Neuronal stem cell (in vitro differentiated cells): ENCODE data around the gene PARD3.

Experiments used
- DNase-seq: peaks from one replicate; pipeline ENCODE4 v3.0.0-alpha.2; 2013; ENCODE audit warnings: low spot score
- H2AFZ ChIP-seq: one replicate; pipeline ENCODE4 v1.6.1; 2013; ENCODE audit warnings: mild to moderate bottlenecking, low read length, inconsistent platforms
- H2AK5ac ChIP-seq: 2 replicates; pipeline ENCODE4 v1.6.1; 2013; ENCODE audit warnings: low read depth, mild to moderate bottlenecking, inconsistent platforms, low read length, moderate library complexity, mixed read lengths
- H2BK120ac ChIP-seq: 2 replicates; pipeline ENCODE4 v1.6.1; 2013; ENCODE audit warnings: low read depth, mild to moderate bottlenecking, inconsistent platforms, low read length, moderate library complexity, mixed read lengths
- H2BK12ac ChIP-seq: one replicate; pipeline ENCODE4 v1.6.1; 2013; ENCODE audit warnings: low read length, inconsistent platforms
- H2BK15ac ChIP-seq: 2 replicates; pipeline ENCODE4 v1.6.1; 2013; ENCODE audit warnings: mild to moderate bottlenecking, low read length, inconsistent platforms, mixed read lengths
- H2BK5ac ChIP-seq: one replicate; pipeline ENCODE4 v1.6.1; 2013; ENCODE audit warnings: inconsistent platforms, mild to moderate bottlenecking, low read length, moderate library complexity
- H3K14ac ChIP-seq: one replicate; pipeline ENCODE4 v1.6.1; 2013; ENCODE audit warnings: low read length, inconsistent platforms
- H3K18ac ChIP-seq: 2 replicates; pipeline ENCODE4 v1.6.1; 2013; ENCODE audit warnings: low read length, inconsistent platforms
- H3K23ac ChIP-seq: 2 replicates; pipeline ENCODE4 v1.6.1; 2013; ENCODE audit warnings: low read depth, mild to moderate bottlenecking, mixed read lengths, low read length, inconsistent platforms; ENCODE audit not compliant: poor library complexity
- H3K27ac ChIP-seq: replicated peaks from 3 replicates; pipeline ENCODE4 v1.5.1; 2013; ENCODE audit warnings: low read length, inconsistent platforms
- H3K27me3 ChIP-seq, 3 experiments: 2 replicates each; pipeline ENCODE4 v1.6.1; 2013; ENCODE audit warnings: low read length in 3 of 3, mild to moderate bottlenecking in 2 of 3, inconsistent platforms in 1 of 3, low read depth in 1 of 3, mixed read lengths in 1 of 3, moderate library complexity in 1 of 3; ENCODE audit not compliant: control insufficient read depth in 3 of 3, insufficient read depth in 3 of 3
- H3K36me3 ChIP-seq, 2 donors: replicated peaks in 1 of 2; 2 replicates each; pipeline ENCODE4 v1.6.1; 2013; ENCODE audit warnings: low read length in 2 of 2; ENCODE audit not compliant: control insufficient read depth in 2 of 2, insufficient read depth in 2 of 2
- H3K4ac ChIP-seq: 2 replicates; pipeline ENCODE4 v1.6.1; 2013; ENCODE audit warnings: inconsistent platforms, mild to moderate bottlenecking, low read length, moderate library complexity
- H3K4me1 ChIP-seq, 2 donors: 1 replicate in 1 of 2; 2 replicates in 1 of 2; pipeline ENCODE4 v1.6.1; 2013; ENCODE audit warnings: low read length in 2 of 2, low read depth in 1 of 2; ENCODE audit not compliant: control insufficient read depth in 2 of 2, insufficient read depth in 1 of 2
- H3K4me2 ChIP-seq: one replicate; pipeline ENCODE4 v1.6.1; 2013; ENCODE audit warnings: mild to moderate bottlenecking, low read length, inconsistent platforms; ENCODE audit not compliant: insufficient read depth, poor library complexity, severe bottlenecking
- H3K4me3 ChIP-seq, 2 donors: 2 replicates each; pipeline ENCODE4 v1.5.1; 2013; ENCODE audit warnings: low read length in 2 of 2, mild to moderate bottlenecking in 2 of 2, inconsistent platforms in 1 of 2, moderate library complexity in 1 of 2
- H3K79me1 ChIP-seq: one replicate; pipeline ENCODE4 v1.6.1; 2013; ENCODE audit warnings: low read depth, mild to moderate bottlenecking, inconsistent platforms, low read length, moderate library complexity
- H3K9ac ChIP-seq: one replicate; pipeline ENCODE4 v1.6.1; 2013; ENCODE audit warnings: mild to moderate bottlenecking, low read depth, low read length, inconsistent platforms; ENCODE audit not compliant: poor library complexity
- H3K9me3 ChIP-seq, 2 donors: replicated peaks in 1 of 2; 2 replicates each; pipeline versions ENCODE3 to v1.6.1; 2013; ENCODE audit warnings: low read length in 2 of 2, mild to moderate bottlenecking in 2 of 2, inconsistent platforms in 1 of 2, low read depth in 1 of 2, mixed read lengths in 1 of 2, moderate library complexity in 1 of 2; ENCODE audit not compliant: control insufficient read depth in 2 of 2, insufficient read depth in 1 of 2
- H4K8ac ChIP-seq: one replicate; pipeline ENCODE4 v1.6.1; 2013; ENCODE audit warnings: low read depth, mild to moderate bottlenecking, inconsistent platforms, low read length, moderate library complexity
- H4K91ac ChIP-seq: one replicate; pipeline ENCODE4 v1.6.1; 2013; ENCODE audit warnings: low read length, low read depth, mild to moderate bottlenecking, inconsistent platforms; ENCODE audit not compliant: poor library complexity
- WGBS, 2 donors: extraction: QIAGEN DNeasy Blood & Tissue Kit; methylation state at CpG; one replicate each; pipeline ENCODE4 v1.1.7; 2013; ENCODE audit warnings: missing lambda C conversion rate in 2 of 2, mixed read lengths in 1 of 2; ENCODE audit not compliant: insufficient read length in 2 of 2, insufficient replicate concordance in 1 of 2; ENCODE audit errors: extremely low coverage in 2 of 2; 5-methylcytosine and 5-hydroxymethylcytosine counted together

The PARD3 gene

DNA sequence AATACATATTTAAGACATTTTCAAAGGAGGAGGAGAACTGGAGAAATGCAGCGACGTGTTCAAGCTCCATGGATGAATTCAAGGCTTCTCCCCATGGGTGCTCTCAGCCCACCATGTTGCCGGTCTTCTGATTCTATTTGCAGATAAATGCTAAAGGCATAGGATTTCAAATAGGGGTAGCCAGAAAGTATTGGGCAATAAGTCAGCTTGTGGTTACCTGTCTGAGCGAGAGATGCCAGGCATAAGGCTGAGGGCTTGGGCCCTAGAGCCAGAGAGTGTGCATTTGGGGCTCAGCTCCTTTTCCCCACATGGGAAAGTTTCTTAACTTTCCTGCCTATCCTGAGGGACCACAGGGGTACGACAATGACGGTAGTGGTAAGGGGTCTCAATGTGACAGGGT lies 180.0 kb downstream of the PARD3 start:
- no peak overlapping the region for H3K27ac ChIP-seq
- H3K18ac ChIP-seq, result no peak overlapping the region
- no peak overlapping the region for H4K8ac ChIP-seq
- no peak overlapping the region for H2BK12ac ChIP-seq
- DNase-seq, result no peak
- no peaks in the 10 kb centered on the region for H3K27me3 ChIP-seq
- peaks cover 9 to 22% of the 10 kb centered on the region in 2 donors for H3K4me1 ChIP-seq
- no peak overlapping the region for H2BK5ac ChIP-seq
- H3K4me2 ChIP-seq, result no peak overlapping the region
- H3K4ac ChIP-seq, result no peak overlapping the region
- no peak overlapping the region for H3K14ac ChIP-seq
- no CpG with 5 or more reads among the region's 6 CpGs for WGBS, 2 donors
- H2AFZ ChIP-seq, result no peak overlapping the region
- no peak overlapping the region for H2BK120ac ChIP-seq
- no peak overlapping the region for H3K9ac ChIP-seq
- H2BK15ac ChIP-seq, result no peak overlapping the region
- H3K23ac ChIP-seq, result no peak overlapping the region
- H2AK5ac ChIP-seq, result no peak overlapping the region
- H3K79me1 ChIP-seq, result peaks cover 4% of the 10 kb centered on the region
- no peaks in the 10 kb centered on the region for H3K36me3 ChIP-seq
- no peaks in the 10 kb centered on the region for H3K9me3 ChIP-seq
- H3K4me3 ChIP-seq, result no peak overlapping the region
- no peak overlapping the region for H4K91ac ChIP-seq

DNA sequence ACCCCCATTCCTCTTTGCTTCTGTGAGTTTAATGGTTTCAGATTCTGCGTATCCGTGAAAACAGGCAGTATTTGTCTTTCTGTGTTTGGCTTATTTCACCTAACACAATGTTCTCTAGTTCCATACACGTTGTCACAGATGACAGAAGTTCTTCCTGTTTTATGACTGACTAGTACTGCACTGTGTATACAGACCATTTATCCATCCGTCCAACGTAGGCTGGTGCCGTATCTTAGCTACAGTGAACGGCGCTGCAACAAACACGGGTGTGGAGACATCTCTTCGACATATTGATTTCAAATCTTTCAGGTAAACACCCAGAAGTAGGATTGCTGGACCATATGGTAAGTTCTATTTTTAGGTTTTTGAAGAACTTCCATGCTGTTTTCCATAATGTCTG lies 181.7 kb downstream of the PARD3 start:
- Histone ChIP-seq H2AK5ac (no peak overlapping the region), H3K4me2 (no peak overlapping the region), H3K27ac (no peak overlapping the region), H2BK120ac (no peak overlapping the region), H3K79me1 (peaks cover 4% of the 10 kb centered on the region), H2BK12ac (no peak overlapping the region), H3K27me3 (no peaks in the 10 kb centered on the region), H4K8ac (no peak overlapping the region), H4K91ac (no peak overlapping the region), H3K4ac (no peak overlapping the region), H2BK5ac (no peak overlapping the region), H3K4me1 (peaks cover 9 to 24% of the 10 kb centered on the region in 2 donors), H3K36me3 (no peaks in the 10 kb centered on the region), H3K9me3 (no peaks in the 10 kb centered on the region), H3K9ac (no peak overlapping the region), H3K23ac (no peak overlapping the region), H3K14ac (no peak overlapping the region), H3K4me3 (no peak overlapping the region), H2AFZ (no peak overlapping the region), H3K18ac (no peak overlapping the region), H2BK15ac (no peak overlapping the region)
- DNase-seq, result no peak
- WGBS, 2 donors, result no CpG with 5 or more reads among the region's 10 CpGs

DNA sequence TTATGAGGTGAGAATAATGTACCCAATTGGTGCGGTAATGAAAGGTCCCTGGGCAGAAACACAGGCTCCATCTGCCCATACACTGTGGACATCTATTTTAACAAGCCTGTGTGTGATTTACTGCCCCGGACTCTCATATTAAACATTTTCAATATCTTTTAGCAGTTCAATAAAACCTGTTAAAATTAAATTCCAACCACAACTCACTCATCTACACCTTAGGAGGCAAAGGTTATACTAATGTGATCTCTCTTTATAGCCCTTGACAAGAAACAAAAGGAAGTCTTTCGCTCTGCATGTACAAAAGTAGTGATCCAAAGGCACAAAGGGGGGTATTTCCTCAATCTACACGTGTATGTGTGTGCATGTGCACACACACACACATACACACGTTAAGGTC lies 186.0 kb downstream of the PARD3 start:
- H3K4me2 ChIP-seq, result no peak overlapping the region
- no peaks in the 10 kb centered on the region for H3K79me1 ChIP-seq
- no peak overlapping the region for H2BK15ac ChIP-seq
- H2AK5ac ChIP-seq, result no peak overlapping the region
- no peaks in the 10 kb centered on the region for H3K27me3 ChIP-seq
- H2BK12ac ChIP-seq, result no peak overlapping the region
- H3K18ac ChIP-seq, result no peak overlapping the region
- no peak overlapping the region for H2AFZ ChIP-seq
- H2BK120ac ChIP-seq, result no peak overlapping the region
- no CpG with 5 or more reads among the region's 5 CpGs for WGBS, 2 donors
- H3K4ac ChIP-seq, result no peak overlapping the region
- H3K23ac ChIP-seq, result no peak overlapping the region
- H2BK5ac ChIP-seq, result no peak overlapping the region
- no peaks in the 10 kb centered on the region for H3K9me3 ChIP-seq
- H3K14ac ChIP-seq, result no peak overlapping the region
- H4K91ac ChIP-seq, result no peak overlapping the region
- no peak for DNase-seq
- H3K27ac ChIP-seq, result no peak overlapping the region
- no peak overlapping the region for H4K8ac ChIP-seq
- no peaks in the 10 kb centered on the region for H3K36me3 ChIP-seq
- H3K9ac ChIP-seq, result no peak overlapping the region
- peaks cover 3 to 4% of the 10 kb centered on the region in 2 donors for H3K4me1 ChIP-seq
- H3K4me3 ChIP-seq, result no peak overlapping the region

DNA sequence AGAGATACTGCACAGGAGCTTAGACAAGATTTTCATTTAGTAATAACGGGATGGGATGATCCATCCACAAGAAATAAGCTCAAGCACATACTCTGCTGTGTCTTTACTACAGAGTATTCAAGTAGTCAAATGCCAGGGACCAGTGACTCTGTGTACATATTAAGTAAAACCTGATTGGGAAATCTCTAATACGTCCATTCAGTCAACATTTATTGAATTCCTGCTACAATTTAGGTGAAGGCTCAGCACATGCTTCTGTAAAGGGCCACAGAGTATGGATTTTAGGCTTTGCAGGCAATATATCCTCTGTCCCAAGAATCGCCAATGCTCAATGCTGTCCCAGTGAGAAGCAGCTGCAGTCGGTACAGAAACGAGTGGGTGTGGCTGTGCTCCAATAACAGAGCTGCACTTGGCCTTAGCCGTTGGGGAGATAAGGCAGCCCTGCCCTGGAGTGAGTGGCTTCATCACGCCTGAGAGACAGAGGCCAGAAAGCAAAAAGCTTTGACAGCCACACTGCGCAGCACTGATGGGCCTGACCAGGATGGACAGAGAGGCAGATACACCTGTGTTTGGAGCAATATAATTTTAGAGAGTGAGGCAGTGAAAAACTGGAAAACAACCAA lies 186.8 kb downstream of the PARD3 start:
- no CpG with 5 or more reads among the region's 8 CpGs for WGBS, 2 donors
- H3K79me1 ChIP-seq, result no peaks in the 10 kb centered on the region
- H3K4me3 ChIP-seq, result no peak overlapping the region

More for the DNA sequence above, 186.8 kb downstream of the PARD3 start:
- Histone ChIP-seq H3K27ac (no peak overlapping the region), H4K8ac (no peak overlapping the region), H2BK12ac (no peak overlapping the region), H3K9ac (no peak overlapping the region), H2BK5ac (no peak overlapping the region), H2AK5ac (no peak overlapping the region), H3K27me3 (no peaks in the 10 kb centered on the region), H2BK15ac (no peak overlapping the region), H3K14ac (no peak overlapping the region), H3K4me1 (peaks cover 3 to 4% of the 10 kb centered on the region in 2 donors), H3K18ac (no peak overlapping the region), H3K23ac (no peak overlapping the region), H3K9me3 (no peaks in the 10 kb centered on the region), H3K4me2 (no peak overlapping the region), H2BK120ac (no peak overlapping the region), H3K4ac (no peak overlapping the region), H2AFZ (no peak overlapping the region), H3K36me3 (no peaks in the 10 kb centered on the region), H4K91ac (no peak overlapping the region)
- DNase-seq, result no peak
